SU-DHL-6 (cell line): Measurements from ENCODE around the gene WDR36.

Experiments
- H2AFZ ChIP-seq: fragments of 200-600 bp; sonication (generic); 2 replicates; pipeline ENCODE4 v1.6.1; 2014; ENCODE audit warnings: low read depth, mild to moderate bottlenecking, moderate library complexity, mixed read lengths, antibody characterized with exemption, low read length; ENCODE audit not compliant: severe bottlenecking
- H3F3A ChIP-seq: fragments of 200-600 bp; shearing (Covaris generic); 2 replicates; pipeline ENCODE4 v1.6.0; 2016; ENCODE audit warnings: antibody characterized with exemption, mild to moderate bottlenecking; ENCODE audit not compliant: insufficient read depth
- H3K27ac ChIP-seq: fragments of 200-600 bp; sonication (generic); 2 replicates; pipeline ENCODE4 v1.5.1; 2016; ENCODE audit warnings: low read depth, mild to moderate bottlenecking, low read length, moderate library complexity, mixed read lengths
- H3K27me3 ChIP-seq: fragments of 200-600 bp; sonication (generic), shearing (Covaris generic); 2 replicates; pipeline ENCODE4 v1.6.0; 2014; ENCODE audit warnings: mild to moderate bottlenecking, low read length
- H3K36me3 ChIP-seq: fragments of 200-600 bp; sonication (generic); 2 replicates; pipeline ENCODE4 v1.6.1; 2014; ENCODE audit warnings: mild to moderate bottlenecking, low read length, mixed read lengths
- H3K4me2 ChIP-seq: fragments of 300-600, 200-600 bp; shearing (Covaris generic), sonication (generic); 2 replicates; pipeline ENCODE4 v1.6.0; 2014; ENCODE audit warnings: low read length, low read depth, mild to moderate bottlenecking; ENCODE audit not compliant: poor library complexity, severe bottlenecking
- H3K4me3 ChIP-seq: fragments of 200-600 bp; sonication (generic); 2 replicates; pipeline ENCODE4 v1.5.1; 2014; ENCODE audit warnings: antibody characterized with exemption, low read length, mild to moderate bottlenecking, mixed read lengths; ENCODE audit not compliant: insufficient read depth, poor library complexity, severe bottlenecking
- H3K79me2 ChIP-seq: fragments of 200-600 bp; sonication (generic); 2 replicates; pipeline ENCODE4 v1.6.1; 2014; ENCODE audit warnings: mild to moderate bottlenecking, low read length, moderate library complexity; ENCODE audit not compliant: insufficient read depth
- H3K9ac ChIP-seq: fragments of 200-600 bp; sonication (generic); 2 replicates; pipeline ENCODE4 v1.7.0; 2014; ENCODE audit warnings: mild to moderate bottlenecking, low read length
- H3K9me2 ChIP-seq: fragments of 200-600 bp; sonication (generic); replicated peaks from 2 replicates; pipeline ENCODE4 v1.6.1; 2014; ENCODE audit warnings: low read length; ENCODE audit not compliant: insufficient read depth
- H3K9me3 ChIP-seq: fragments of 200-600 bp; sonication (generic); 2 replicates; pipeline ENCODE4 v1.6.1; 2014; ENCODE audit warnings: low read length, mixed read lengths; ENCODE audit not compliant: insufficient read depth
- H4K20me1 ChIP-seq: fragments of 200-600 bp; sonication (generic); 2 replicates; pipeline ENCODE4 v1.6.1; 2014; ENCODE audit warnings: low read depth, mild to moderate bottlenecking, antibody characterized with exemption, low read length, moderate library complexity, mixed read lengths
- CTCF ChIP-seq: fragments of 200-600 bp; sonication (generic); IDR thresholded peaks from one replicate; pipeline ENCODE4 v1.5.1; 2017; ENCODE audit warnings: antibody characterized with exemption, mild to moderate bottlenecking, low read length, moderate library complexity; ENCODE audit not compliant: insufficient read depth, poor library complexity, severe bottlenecking
- EZH2phosphoT487 ChIP-seq: fragments of 200-600 bp; sonication (generic), shearing (Covaris generic); conservative IDR thresholded peaks from 2 replicates; pipeline ENCODE4 v1.6.1; 2018; ENCODE audit warnings: mild to moderate bottlenecking, antibody characterized with exemption, low read length, moderate library complexity, mixed read lengths

The WDR36 gene

GRCh38 chr5:111165058-111165457 is 72.9 kb downstream of the WDR36 start:
- H3K9me2 ChIP-seq = no peaks in the 10 kb centered on the region
- H3F3A ChIP-seq = no peaks in the 10 kb centered on the region
- no peak overlapping the region for H3K4me2 ChIP-seq
- H3K79me2 ChIP-seq = no peaks in the 10 kb centered on the region
- H3K9ac ChIP-seq = no peak overlapping the region
- no peaks in the 10 kb centered on the region for H3K27me3 ChIP-seq
- H3K27ac ChIP-seq = no peak overlapping the region
- no peak for TF ChIP-seq EZH2phosphoT487
- no peak for TF ChIP-seq CTCF
- no peaks in the 10 kb centered on the region for H3K36me3 ChIP-seq
- H3K9me3 ChIP-seq = no peaks in the 10 kb centered on the region
- H2AFZ ChIP-seq = no peak overlapping the region
- no peak overlapping the region for H3K4me3 ChIP-seq
- H4K20me1 ChIP-seq = no peaks in the 10 kb centered on the region

- Histone ChIP-seq H2AFZ (no peak overlapping the region), H3K79me2 (no peaks in the 10 kb centered on the region), H3K27ac (no peak overlapping the region), H3K9ac (no peak overlapping the region), H3K4me3 (no peak overlapping the region), H4K20me1 (no peaks in the 10 kb centered on the region), H3K4me2 (no peak overlapping the region), H3K9me2 (no peaks in the 10 kb centered on the region), H3K36me3 (no peaks in the 10 kb centered on the region), H3K9me3 (no peaks in the 10 kb centered on the region), H3K27me3 (no peaks in the 10 kb centered on the region), H3F3A (no peaks in the 10 kb centered on the region)
- TF ChIP-seq EZH2phosphoT487 (no peak), CTCF (no peak)
These were observed 75.4 kb downstream of the WDR36 start for GRCh38 chr5:111167551-111167950.

GRCh38 chr5:111168608-111169007 is 76.5 kb downstream of the WDR36 start:
- Histone ChIP-seq H3K27me3 (no peaks in the 10 kb centered on the region), H2AFZ (no peak overlapping the region), H3K4me3 (no peak overlapping the region), H3K27ac (no peak overlapping the region), H3K9ac (no peak overlapping the region), H3K4me2 (no peak overlapping the region), H3K9me2 (no peaks in the 10 kb centered on the region), H3F3A (no peaks in the 10 kb centered on the region), H3K79me2 (no peaks in the 10 kb centered on the region), H4K20me1 (no peaks in the 10 kb centered on the region), H3K36me3 (no peaks in the 10 kb centered on the region), H3K9me3 (no peaks in the 10 kb centered on the region)
- TF ChIP-seq EZH2phosphoT487 (no peak), CTCF (no peak)
